ENCODE results near the gene GOLGA1.

The GOLGA1 gene

DNA sequence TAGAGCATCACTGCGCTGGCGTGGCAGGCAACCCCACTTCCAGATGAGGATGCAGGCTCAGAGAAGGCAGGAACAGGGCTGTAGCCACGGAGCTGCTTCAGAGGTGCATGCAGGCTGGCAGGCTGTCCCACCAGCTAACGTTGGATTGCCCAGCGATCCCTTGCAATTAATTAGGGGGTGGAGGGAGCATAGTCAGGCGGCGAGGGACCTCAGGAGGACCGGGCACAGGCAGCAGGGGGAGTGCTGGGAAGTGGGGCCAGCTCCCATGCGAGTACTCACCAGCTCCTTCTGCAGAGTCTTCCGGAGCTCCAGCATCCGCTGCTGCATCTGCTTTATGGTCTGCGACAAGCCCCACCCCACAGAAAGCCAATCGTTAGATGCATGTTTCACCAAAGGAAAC lies 58.7 kb downstream of the GOLGA1 start:
- no peak for DNase-seq (ENCODE audit: low read depth)

DNA sequence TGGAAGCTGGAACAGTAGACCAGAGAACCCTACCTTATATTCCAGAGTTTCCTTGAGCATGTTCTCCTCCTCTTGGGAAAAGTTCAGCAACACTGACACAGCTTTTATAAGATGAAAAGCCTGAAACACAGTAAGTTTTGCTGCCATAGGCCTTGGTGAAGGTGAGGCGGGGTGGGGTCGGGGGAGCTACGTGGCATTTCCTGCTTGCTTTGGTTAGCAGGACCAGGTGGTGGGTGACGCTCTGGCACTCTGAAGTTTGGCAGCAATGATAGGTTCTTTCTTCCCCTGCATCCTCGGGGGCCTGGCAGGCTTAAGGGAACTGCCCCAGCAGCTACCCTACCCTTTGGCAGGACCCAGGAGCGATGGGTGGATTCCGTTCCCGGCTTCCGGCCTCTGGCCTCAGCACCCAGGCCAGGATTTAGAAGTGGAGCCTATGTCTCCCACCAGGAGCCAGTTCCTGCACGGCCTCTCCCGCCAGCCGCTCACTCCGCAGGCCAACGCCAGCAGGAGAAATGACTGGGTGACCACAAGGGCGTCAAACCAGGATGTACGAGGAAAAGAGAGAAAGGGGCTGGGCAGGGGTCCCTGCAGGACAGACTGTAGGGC lies 59.6 kb downstream of the GOLGA1 start:
- DNase-seq (ENCODE audit: low read depth) = no peak

DNA sequence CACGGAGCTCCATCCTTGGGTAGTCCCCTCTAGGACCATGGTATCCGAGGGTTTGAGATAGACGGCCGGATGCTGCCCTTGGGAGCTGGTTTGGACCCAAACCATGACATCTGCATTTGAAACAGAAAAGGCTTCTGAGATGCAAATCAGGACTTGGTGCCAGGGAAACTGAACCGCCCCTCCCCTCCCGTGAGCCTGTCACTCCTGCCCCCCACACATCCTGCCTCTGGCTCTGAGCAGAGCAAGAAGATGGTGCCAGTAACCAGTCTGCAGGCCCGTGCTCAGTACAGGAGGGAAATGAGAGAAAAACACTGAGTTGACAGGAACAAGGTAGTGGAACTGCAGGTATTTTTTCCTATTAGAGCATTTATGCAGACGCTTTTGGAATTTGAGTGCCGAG lies 60.4 kb downstream of the GOLGA1 start:
- no peak for DNase-seq (ENCODE audit: low read depth)

DNA sequence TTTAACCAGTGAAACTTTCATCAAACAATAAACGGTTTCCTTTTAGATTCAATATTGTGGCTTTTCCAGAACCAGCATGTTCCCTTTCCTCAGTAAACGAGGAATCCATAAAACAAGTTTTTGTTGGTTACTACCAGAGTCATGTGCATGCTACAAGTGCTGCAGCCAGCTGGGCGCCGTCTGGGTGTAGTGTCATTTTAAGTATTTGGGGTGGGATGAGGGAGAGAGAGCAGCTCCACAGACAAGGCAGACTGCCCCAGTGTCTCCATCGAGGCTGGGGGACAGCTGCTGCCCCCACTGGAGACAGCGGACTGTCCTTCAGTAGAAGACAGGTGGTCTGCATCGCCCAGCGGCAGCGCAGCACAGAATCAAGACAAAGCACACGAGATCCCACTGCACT lies 61.7 kb downstream of the GOLGA1 start:
- DNase-seq (ENCODE audit: low read depth) = no peak

DNA sequence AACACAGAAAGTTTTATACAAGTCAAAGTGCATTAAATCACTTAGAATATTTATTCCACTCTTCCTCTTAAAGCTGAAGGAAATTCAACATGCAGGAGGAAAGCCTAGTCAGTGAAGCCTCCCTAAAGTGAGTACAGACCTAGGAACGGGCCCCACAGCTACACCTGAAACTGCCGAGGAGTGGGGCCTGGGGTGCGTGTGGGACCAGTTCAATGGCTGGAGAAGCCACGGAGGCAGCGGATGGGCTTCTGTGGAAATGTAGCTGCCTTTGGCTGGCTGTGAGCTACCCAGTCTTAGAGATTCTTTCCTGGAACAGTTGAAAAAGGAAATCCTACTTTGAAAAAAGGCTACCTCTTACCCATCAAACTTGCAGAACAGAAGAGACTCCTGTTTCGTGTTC lies 62.4 kb downstream of the GOLGA1 start:
- no peak for DNase-seq (ENCODE audit: low read depth)

DNA sequence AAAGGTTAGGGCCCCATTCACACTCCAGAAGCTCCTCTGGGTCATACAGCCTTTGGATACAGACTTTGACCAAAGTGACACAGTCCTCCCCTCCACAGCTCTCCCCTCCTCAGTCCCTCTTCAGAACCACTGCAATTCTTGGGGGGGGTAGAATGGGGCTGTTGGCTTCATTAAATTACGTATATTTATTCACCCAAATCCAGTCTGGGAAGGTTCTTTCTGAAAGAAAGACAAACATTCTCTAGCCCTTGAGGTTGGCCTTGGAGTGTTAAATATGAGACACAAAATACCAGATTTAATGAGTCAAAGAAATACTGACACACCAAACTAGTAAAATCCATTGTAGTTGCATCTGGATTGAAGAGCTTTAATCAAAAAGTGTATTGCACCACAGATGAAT lies 62.9 kb downstream of the GOLGA1 start:
- DNase-seq (ENCODE audit: low read depth) = no peak

DNA sequence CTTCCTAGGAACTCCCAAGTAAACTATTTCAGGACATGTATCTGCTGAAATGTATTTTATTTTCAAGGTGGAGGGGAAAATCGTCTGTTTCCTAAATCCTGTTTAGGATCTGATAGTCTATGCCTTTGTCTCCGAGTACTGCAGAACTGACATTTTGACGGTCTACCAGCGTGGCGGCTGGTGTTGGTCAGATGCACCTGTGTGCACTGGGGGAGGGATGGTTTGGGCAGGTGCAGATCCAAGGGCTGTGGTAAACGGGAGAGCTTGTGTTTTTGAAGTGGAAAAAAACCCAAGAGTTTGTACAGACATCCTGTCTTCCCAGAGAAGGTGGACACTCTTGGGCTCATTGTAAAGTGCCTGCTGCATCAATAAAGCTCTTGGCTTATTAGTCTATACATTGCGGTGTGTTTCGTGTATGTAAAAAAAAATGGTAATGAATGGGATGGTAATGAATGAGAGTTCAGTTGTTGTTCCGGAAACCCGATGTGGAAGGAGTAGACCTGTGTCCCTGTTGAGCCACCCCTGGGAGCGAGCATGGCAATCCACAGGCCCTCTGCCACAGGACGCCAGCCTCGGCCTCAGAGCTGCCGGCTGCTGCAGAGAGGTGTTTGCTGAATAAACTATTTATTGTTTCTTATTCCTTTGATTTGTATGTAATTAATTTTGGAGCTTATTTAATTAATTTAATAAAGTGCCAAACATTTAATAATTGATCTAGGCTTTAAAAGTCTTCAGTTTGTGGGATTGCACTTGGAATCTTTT lies 63.7 kb downstream of the GOLGA1 start:
- no peak for DNase-seq (ENCODE audit: low read depth)

DNA sequence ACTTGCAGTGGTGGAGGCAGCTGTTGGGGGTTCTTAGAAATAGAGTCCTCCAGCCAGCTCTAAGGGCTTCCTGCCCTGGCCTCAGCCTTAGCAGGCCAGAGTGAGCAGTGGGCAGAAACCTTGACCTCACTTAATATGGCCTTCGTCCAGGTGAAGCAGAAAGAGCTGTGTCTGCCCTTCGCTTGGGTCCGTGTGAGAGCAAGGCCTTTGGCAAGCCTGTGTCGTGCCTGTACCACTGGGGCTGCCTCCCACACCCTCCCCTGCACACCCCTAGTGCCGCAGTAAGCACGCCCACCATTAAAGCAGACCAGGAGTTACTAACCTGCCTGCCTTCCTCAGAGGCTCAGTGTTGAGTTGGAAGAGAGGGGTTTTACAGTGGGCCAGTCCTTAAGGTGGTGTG lies 65.4 kb downstream of the GOLGA1 start:
- DNase-seq (ENCODE audit: low read depth) = no peak

DNA sequence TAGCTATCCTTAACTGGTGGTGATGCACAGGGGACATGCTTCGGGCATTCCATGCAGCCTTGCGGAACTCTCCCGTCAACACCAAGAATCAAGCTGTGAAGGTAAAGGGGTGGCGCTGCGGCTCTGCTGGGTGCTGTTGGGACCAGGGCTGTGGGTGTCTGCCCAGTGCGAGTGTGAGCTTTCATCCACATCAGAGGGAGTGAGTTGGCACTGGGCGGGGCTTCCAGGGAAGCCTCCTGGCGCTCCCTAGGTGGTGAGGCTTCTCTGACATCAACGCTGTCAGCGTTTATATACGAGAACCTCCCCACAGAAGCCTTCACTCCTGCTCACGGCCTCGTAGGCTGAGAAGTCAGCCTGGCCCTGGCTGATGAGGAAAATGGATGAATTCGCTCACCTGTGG lies 67.2 kb downstream of the GOLGA1 start:
- DNase-seq (ENCODE audit: low read depth) = no peak

DNA sequence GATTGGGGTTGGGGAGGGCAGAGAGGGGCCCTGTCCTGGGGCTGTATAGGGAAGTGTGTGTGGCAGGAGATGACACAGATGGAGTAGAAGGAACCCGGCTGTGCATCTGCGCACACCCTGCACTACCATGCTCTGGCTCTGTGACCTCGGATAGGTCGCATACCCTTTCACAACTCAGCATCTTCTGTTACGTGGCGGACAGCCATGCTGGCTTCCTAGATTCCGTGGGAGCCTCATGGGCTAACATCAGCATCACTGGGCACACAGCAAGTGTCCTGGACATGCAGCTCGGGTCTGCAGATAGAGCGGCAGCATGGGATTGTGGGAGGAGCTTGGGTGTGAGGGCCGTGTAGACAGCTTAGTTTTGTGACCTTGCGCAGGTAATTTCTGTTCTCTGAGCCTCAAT lies 69.7 kb downstream of the GOLGA1 start:
- DNase-seq (ENCODE audit: low read depth) = no peak

DNA sequence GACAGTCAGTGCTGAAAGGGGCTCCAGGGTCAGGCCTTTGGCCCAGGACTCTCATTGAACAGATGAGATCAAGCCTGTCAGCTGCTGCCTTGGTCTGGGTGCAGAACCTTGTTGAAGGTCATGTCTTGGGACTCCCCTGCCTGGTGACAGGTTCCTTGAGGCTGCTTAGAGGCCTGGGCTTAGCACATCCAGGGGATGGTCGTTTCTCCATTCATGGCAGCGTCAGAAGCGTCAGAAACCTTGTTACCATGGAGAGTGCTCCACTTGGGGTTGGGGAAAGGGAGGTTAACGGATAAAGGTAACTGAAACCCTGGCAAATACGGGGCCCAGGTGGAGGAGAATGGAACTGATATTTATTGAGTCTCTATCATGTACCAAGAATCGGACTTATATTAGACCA lies 70.2 kb downstream of the GOLGA1 start:
- no peak for DNase-seq (ENCODE audit: low read depth)

DNA sequence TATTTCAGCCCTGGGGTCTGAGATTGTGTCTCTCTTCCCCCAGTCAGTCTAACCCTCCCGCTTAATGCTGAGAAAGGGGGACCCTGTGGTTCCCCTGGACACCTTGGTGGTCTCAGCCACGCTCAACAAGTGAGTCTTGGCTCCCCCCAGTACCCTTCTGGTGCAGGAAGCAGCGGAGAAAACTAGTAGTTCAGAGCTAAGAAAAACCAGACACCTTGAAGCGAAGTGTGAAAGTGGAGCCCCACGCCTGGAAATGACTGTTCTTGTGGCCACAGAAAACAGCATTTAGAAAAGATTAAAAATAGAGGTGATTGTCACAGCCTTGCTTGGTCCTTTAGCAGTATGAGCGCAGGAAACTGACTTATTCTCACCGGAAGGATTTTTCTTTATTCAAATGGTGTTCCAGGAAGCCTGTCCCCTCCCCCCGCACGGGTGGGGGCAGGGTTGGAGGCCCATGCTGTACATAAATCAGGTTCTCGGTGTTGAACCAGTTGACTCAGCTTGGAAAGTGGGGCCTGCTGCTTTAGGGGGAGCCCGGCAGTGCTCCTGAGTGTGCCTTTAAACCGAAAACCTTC lies 70.8 kb downstream of the GOLGA1 start:
- peak; percentile 87 for DNase-seq (ENCODE audit: low read depth)

DNA sequence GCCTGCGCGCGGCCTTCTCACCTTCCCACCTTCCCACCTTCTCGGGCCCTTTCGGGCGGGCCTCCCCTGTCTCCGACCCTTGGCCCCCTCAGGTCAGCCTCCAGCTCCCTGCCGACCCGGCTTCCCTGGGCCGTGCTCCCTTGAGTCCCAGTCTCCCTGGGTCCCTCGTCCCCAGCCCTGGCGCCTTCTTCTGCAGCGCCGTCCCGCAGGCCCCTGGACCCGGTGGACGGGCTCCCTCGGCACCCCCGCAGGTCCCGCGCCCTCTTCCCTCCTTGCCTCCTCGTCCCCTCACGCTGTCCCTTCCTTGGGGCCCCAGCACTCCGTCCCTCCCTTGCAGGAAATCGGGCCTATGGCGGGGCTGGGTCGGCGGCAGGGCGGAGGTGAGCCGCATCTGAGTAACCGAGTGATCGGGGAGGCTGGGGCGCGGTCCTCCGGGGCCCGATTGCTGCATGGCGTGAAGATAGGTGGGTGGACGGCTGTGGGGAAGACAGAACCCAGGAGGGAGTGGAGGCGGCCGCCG lies 71.4 kb downstream of the GOLGA1 start:
- peak; percentile 40 for DNase-seq (ENCODE audit: low read depth)

DNA sequence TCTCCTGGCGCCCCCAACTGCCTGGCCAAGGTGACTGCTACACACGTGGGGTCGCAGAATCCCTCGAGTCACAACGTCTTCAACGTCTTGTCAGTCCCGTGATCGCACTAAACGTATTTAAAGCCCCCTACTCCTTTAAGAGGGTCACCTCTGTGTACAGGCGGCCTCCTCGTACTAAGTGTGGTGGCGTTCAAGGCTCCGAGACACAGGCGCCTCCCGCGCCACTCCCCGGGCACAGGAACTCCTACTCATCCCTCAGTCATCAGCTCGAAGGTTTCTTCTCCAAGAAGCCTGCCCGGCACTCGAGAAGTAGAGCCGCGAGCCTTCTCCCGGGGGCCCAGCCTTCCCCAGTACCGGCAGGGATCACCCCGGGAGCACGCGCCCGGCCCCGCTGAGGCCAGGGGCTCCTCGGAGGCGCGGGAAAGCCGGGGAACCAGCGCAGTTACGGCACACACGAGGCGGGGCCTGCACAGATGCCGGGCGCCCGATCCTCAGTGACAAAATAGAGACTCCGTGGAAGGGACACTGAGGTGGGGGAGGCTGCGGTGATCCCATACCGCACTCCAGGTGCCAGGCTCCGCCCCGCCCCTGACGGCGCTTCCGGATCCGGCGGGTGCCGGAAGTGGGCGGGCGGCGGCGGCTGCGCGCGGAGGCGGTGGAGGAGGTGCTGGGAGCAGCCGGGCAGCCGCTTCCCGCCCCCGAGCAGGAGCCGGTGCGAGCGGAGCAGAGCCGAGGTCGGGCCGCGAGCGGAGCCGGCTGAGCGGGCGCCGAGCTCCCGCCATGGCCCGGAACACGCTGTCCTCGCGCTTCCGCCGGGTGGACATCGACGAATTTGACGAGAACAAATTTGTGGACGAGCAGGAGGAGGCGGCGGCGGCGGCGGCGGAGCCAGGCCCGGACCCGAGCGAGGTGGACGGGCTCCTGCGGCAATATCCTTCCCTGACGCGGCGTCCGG lies 72.1 kb downstream of the GOLGA1 start:
- DNase-seq (ENCODE audit: low read depth) = peak; percentile 95

DNA sequence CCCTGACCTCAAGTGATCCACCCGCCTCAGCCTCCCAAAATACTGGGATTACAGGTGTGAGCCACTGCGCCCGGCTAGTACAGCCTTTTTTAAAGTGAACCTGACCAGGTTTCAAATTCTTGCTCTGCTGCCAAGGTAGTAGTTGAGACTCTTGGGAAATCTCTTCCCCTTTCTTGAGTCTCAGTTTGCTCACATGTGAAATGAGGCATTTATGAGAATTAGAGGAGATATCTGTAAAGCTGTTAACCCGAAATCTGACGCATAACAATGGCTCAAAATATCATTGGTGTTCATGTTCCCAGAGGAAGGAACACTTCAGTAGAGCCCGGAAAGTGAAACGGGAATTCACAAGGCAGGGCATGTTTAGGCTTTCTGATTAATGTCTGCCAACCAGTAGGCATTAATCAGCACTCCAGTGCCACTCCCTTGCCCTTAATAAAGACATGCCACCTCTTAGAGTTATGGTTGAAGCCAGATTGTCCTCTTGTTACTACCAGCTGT lies 77.5 kb downstream of the GOLGA1 start:
- no peak for DNase-seq (ENCODE audit: low read depth)

DNA sequence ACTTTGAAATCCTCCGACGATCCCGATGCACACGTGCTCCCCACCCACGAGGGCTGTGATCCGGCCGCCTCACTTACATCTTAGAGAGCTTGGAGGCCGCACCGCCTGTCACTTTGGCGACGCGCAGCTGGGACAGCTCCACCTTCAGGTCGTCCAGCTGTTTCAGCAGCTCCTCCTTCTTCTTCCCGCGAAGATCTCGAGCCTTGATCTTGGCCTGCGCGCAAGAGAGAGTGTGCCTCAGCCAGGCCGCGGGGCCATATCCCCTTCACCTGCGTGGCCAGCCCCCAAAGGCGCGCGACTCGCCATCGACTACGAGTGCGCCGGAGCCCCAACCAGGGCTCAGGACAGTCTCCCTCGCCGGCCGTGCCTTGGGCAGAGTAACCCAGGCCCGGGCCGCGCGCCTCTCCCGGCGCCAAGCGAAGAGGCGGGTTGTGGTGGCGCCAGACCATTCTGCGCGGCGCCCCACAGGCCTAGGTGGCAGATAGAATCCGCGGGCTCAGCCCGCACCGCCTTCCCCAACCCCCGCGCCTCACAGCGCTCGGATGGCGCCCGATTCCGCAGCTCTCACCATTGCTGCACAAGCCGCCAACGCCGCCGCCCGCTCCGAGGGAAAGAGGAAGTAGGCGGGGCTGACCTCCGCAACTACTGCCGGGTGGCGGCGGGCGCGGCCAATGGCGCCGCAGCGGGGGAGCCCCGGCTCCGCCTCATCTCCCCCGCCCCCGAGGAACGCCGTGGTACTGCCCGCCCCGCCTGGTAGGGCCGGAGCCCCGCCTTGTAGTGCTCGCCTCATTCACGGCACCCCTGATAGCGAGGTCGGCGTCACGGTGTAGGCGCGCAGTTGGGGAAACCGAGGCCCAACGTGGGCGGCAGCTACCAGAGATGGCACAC lies 79.3 kb downstream of the GOLGA1 start, which contains the start of the genes ARPC5L and RPL35:
TSS of gene ARPC5L (plus strand) at position 789 of the 888 bp plus-strand sequence. CDS start 7,161 bp downstream, outside the sequence.
TSS of gene RPL35 (minus strand) at position 616 of the 888 bp plus-strand sequence. CDS start at position 571, 45 bp downstream.
- DNase-seq (ENCODE audit: low read depth) = peak; percentile 95

DNA sequence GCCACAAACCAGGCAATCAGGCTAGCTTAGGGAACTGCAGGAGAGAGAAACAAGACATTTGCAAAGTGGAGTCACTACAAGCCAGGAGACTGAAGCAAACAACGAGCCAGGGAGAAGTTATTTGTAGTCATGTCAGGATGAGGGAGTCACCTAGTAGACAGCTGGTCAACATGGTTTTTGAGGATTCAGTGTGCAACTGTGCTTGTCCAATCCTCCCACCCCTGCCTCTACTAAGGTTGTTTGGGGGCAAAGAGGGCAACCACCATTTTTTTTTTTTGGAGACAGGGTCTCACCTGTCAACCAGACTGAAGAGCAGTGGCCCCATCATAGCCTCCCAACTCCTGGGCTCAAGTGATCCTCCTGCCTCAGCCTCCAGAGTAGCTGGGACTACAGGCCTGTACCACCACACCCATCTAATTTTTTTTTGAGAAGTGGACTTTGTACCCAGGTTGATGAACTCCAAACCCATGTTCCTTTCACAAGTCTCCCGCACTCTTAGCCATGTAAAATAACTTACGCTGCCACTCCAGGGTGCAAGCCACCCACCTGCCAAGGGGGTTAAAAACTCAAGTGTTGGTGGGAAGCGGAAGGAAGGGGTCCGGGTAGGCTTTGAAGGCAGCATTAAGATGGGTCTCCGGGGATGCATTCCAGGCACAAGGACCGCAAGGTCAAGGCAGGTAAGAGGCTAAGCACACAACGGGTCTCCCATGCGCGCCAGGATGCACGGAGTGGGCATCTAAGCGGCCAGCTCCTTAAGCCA lies 80.1 kb downstream of the GOLGA1 start:
- no peak for DNase-seq (ENCODE audit: low read depth)

DNA sequence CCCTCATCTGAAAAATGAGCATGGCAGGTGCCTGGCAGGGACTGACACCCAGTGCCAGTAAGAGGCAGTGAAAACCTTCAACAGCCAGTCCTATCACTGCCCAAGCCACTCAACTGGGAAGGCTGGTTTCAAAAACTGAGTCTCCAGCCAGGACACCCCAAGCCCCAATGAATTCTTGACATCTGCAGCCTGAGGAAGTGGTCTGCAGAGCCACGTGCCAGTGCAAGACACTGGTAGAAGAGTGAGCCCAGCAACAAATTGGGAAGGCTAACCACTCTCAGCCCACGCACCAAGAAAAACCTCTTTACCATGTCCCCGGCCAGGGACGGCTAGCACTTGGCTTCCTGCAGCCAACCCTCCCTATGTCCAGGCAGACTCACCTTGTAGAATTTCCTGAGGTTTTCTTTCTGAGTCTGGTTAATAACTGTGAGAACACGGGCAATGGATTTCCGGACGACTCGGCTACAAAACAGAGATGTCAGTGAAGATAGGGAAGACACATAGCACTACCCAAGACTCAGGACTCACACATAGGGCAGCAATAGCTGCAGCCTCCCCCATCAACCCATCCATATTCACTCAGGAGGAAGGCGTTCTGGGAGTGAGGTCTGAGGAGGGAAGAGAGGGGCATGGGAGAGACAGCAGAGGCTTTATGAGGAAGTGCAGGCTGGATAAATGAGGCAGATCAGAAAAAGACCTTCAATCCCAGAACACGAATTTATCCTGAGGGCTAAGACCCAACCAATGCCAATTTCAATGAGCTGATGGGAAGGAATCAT lies 80.9 kb downstream of the GOLGA1 start:
- no peak for DNase-seq (ENCODE audit: low read depth)
